ENCODE results near the gene IPO13.
A peak's percentile ranks its signal among the peaks of the same experiment; 100 is the strongest.

The IPO13 gene

DNA sequence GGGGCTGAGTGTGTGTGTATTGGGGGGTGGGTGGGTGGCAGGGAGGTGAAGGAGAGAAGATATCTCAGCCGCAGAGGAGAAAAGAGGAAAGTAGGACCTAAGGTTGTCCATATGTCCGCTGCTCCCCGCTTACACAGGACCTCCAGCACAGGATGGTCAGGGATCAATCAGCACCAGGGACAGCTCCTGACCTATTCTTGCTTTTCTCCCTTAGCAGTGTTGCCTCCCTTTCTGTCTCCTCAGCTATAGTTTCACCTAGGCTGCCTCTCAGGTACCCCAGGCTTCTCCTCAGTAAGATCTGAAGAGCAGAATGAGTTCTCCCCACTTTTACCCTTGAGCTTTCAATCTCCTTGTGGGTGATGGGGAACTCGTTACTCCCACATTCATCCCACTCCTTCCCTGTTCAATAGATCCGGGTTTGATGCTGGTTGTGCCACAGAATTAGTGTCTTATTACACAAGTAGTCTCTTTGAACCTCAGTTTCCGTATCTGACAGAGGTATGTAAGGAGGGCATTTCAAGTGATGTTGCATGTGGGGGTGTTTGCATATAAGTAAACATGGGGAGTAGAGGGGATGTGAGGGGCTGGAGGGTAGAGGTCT lies 21.7 kb downstream of the IPO13 start:
- Histone ChIP-seq H2AFZ (ENCODE audit: low read length) (no peak overlapping the region), H3K4me3 (ENCODE audit: low read length, poor library complexity, severe bottlenecking) (no peak overlapping the region), H3K9me2 (replicated peaks; ENCODE audit: low read depth, low read length) (no peaks in the 10 kb centered on the region), H3K9me3 (ENCODE audit: insufficient read depth, low read depth, low read length) (no peaks in the 10 kb centered on the region), H3K36me3 (ENCODE audit: insufficient read depth, low read length) (no peaks in the 10 kb centered on the region), H3K9ac (ENCODE audit: low read depth, low read length, poor library complexity, severe bottlenecking) (no peak overlapping the region), H3K79me2 (ENCODE audit: insufficient read depth, low read length) (peaks cover 12% of the 10 kb centered on the region; the same call in 1 of the 2 replicates), H3F3A (ENCODE audit: low read depth) (no peaks in the 10 kb centered on the region), H3K27me3 (ENCODE audit: insufficient read depth, low read length, poor library complexity, severe bottlenecking) (no peaks in the 10 kb centered on the region), H4K20me1 (ENCODE audit: insufficient read depth, low read length, poor library complexity, severe bottlenecking) (no peaks in the 10 kb centered on the region), H3K4me2 (ENCODE audit: low read depth, low read length, poor library complexity, severe bottlenecking) (no peak overlapping the region), H3K4me1 (ENCODE audit: insufficient read depth, low read length, poor library complexity, severe bottlenecking) (peaks cover 7% of the 10 kb centered on the region)
- TF ChIP-seq, protein P1, sequence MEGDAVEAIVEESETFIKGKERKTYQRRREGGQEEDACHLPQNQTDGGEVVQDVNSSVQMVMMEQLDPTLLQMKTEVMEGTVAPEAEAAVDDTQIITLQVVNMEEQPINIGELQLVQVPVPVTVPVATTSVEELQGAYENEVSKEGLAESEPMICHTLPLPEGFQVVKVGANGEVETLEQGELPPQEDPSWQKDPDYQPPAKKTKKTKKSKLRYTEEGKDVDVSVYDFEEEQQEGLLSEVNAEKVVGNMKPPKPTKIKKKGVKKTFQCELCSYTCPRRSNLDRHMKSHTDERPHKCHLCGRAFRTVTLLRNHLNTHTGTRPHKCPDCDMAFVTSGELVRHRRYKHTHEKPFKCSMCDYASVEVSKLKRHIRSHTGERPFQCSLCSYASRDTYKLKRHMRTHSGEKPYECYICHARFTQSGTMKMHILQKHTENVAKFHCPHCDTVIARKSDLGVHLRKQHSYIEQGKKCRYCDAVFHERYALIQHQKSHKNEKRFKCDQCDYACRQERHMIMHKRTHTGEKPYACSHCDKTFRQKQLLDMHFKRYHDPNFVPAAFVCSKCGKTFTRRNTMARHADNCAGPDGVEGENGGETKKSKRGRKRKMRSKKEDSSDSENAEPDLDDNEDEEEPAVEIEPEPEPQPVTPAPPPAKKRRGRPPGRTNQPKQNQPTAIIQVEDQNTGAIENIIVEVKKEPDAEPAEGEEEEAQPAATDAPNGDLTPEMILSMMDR (conservative IDR thresholded peaks at IDR 0.05; ENCODE audit: low read length), result no peak
- no peak for TF ChIP-seq EZH2phosphoT487 (IDR thresholded peaks at IDR 0.05; ENCODE audit: borderline replicate concordance)

DNA sequence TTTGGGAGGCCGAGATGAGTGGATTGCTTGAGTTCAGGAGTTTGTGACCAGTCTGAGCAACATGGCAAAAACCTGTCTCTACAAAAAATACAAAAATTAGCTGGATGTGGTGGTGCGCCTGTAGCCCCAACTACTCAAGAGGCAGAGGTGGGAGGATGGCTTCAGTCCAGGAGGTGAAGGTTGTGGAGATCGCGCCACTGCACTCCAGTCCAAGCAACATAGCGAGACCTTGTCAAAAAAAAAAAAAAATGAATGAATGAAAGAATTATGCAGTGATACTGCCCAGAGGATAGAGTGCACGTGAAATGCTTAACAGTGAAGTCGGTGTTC lies 22.6 kb downstream of the IPO13 start:
- no peak overlapping the region for H3K9ac ChIP-seq (ENCODE audit: low read depth, low read length, poor library complexity, severe bottlenecking)
- H4K20me1 ChIP-seq (ENCODE audit: insufficient read depth, low read length, poor library complexity, severe bottlenecking), result no peaks in the 10 kb centered on the region
- H3K4me3 ChIP-seq (ENCODE audit: low read length, poor library complexity, severe bottlenecking), result peak overlapping the region; percentile 97
- no peaks in the 10 kb centered on the region for H3K27me3 ChIP-seq (ENCODE audit: insufficient read depth, low read length, poor library complexity, severe bottlenecking)
- TF ChIP-seq, protein P1 (conservative IDR thresholded peaks at IDR 0.05; ENCODE audit: low read length), result no peak
- no peak for TF ChIP-seq EZH2phosphoT487 (IDR thresholded peaks at IDR 0.05; ENCODE audit: borderline replicate concordance)
- H3K9me3 ChIP-seq (ENCODE audit: insufficient read depth, low read depth, low read length), result no peaks in the 10 kb centered on the region
- H2AFZ ChIP-seq (ENCODE audit: low read length), result no peak overlapping the region
- peaks cover 16% of the 10 kb centered on the region for H3K4me1 ChIP-seq (ENCODE audit: insufficient read depth, low read length, poor library complexity, severe bottlenecking)
- peak overlapping the region; percentile 52 for H3K4me2 ChIP-seq (ENCODE audit: low read depth, low read length, poor library complexity, severe bottlenecking)
- no peaks in the 10 kb centered on the region; the same call in 1 of the 2 replicates for H3F3A ChIP-seq (ENCODE audit: low read depth)
- no peaks in the 10 kb centered on the region for H3K36me3 ChIP-seq (ENCODE audit: insufficient read depth, low read length)
- H3K79me2 ChIP-seq (ENCODE audit: insufficient read depth, low read length), result peaks cover 12% of the 10 kb centered on the region; the same call in 1 of the 2 replicates
- no peaks in the 10 kb centered on the region for H3K9me2 ChIP-seq (replicated peaks; ENCODE audit: low read depth, low read length)

DNA sequence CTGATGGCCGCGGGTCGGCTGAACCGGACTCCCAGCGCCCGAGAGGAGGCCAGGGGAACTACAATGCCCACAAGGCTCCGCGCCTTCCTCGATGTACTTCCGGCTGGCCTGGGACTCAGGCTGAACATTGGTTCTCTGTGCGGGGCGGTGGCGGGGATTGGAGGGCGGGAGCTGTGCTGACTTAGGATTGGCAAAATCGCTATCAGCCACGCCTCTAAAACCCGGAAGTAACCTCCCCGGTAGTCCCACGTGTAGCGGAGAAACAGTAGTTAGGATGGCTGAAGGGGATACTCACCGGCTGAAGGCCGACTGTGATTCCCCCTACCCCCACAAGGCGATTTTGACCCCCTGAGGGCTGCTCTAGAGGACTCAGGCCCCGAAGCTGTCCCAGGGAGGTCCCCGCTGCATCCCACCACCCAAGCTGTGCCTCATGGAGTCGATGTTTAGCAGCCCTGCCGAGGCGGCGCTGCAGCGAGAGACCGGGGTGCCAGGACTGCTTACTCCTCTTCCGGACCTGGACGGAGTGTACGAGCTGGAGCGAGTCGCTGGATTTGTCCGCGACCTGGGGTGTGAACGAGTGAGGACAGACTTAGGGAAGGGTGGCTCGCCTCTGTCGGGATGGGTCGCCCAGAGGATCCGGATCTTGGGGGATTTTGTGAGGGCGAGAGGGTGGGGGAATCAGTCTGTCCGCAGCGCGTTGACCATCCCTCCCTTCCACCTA lies 23.2 kb downstream of the IPO13 start, which contains the start of gene DPH2:
Gene DPH2 (plus strand): TSS at position 265 of the 721 bp plus-strand sequence. CDS start 166 bp downstream, at position 431.
- Histone ChIP-seq H4K20me1 (ENCODE audit: insufficient read depth, low read length, poor library complexity, severe bottlenecking) (no peaks in the 10 kb centered on the region), H3K9ac (ENCODE audit: low read depth, low read length, poor library complexity, severe bottlenecking) (peak within 1 kb of the TSS; percentile 74), H3K9me3 (ENCODE audit: insufficient read depth, low read depth, low read length) (no peaks in the 10 kb centered on the region), H3K4me2 (ENCODE audit: low read depth, low read length, poor library complexity, severe bottlenecking) (peak within 1 kb of the TSS; percentile 97), H3K4me1 (ENCODE audit: insufficient read depth, low read length, poor library complexity, severe bottlenecking) (peaks cover 16% of the 10 kb centered on the region), H3F3A (ENCODE audit: low read depth) (no peaks in the 10 kb centered on the region; the same call in 1 of the 2 replicates), H3K9me2 (replicated peaks; ENCODE audit: low read depth, low read length) (no peaks in the 10 kb centered on the region), H3K27me3 (ENCODE audit: insufficient read depth, low read length, poor library complexity, severe bottlenecking) (no peaks in the 10 kb centered on the region), H3K36me3 (ENCODE audit: insufficient read depth, low read length) (no peaks in the 10 kb centered on the region), H3K79me2 (ENCODE audit: insufficient read depth, low read length) (peaks cover 13% of the 10 kb centered on the region), H3K4me3 (ENCODE audit: low read length, poor library complexity, severe bottlenecking) (peak within 1 kb of the TSS; percentile 97), H2AFZ (ENCODE audit: low read length) (peak within 1 kb of the TSS; percentile 83)
- TF ChIP-seq EZH2phosphoT487 (IDR thresholded peaks at IDR 0.05; ENCODE audit: borderline replicate concordance), result no peak
- TF ChIP-seq, protein P1 (conservative IDR thresholded peaks at IDR 0.05; ENCODE audit: low read length), result no peak
